Natural killer cell (primary cell): ENCODE data around the gene ANO10. TPM values are rescaled to one million over a fixed set of nuclear protein-coding genes. Genes with fewer than 3 reads are reported as not detected.
"Not testable (repeated sequence)": the region's sequence is repeated elsewhere in the genome, so short reads cannot be mapped to it uniquely, and the experiment has no call there.

Experiments used
- ATAC-seq, 3 donors: fragments of 150-1000 bp in 2 of 3; fragments of 200-7000 bp in 1 of 3; cut with Tn5 transposase; 1 replicate in 1 of 3; 2 replicates in 2 of 3; pipeline ENCODE4 v1.10.0; 2021; ENCODE audit warnings: mild to moderate bottlenecking in 2 of 3, moderate library complexity in 2 of 3
- DNase-seq, 2 donors: peaks; one replicate each; pipeline versions ENCODE4 v3.0.0 to v3.0.0-alpha.2; 2013 to 2021; ENCODE audit warnings: mixed read lengths in 1 of 2
- H3K27ac ChIP-seq: one replicate; pipeline ENCODE4 v1.5.1; 2013; ENCODE audit warnings: mild to moderate bottlenecking, low read length
- H3K27me3 ChIP-seq: one replicate; pipeline ENCODE4 v1.6.1; 2013; ENCODE audit warnings: low read length; ENCODE audit not compliant: control insufficient read depth, insufficient read depth
- H3K36me3 ChIP-seq: one replicate; pipeline ENCODE4 v1.6.1; 2013; ENCODE audit warnings: low read length; ENCODE audit not compliant: control insufficient read depth, insufficient read depth
- H3K4me1 ChIP-seq: one replicate; pipeline ENCODE4 v1.6.1; 2013; ENCODE audit warnings: low read length; ENCODE audit not compliant: control insufficient read depth, insufficient read depth
- H3K4me3 ChIP-seq: one replicate; pipeline ENCODE4 v1.5.1; 2013; ENCODE audit warnings: low read length
- H3K9me3 ChIP-seq: one replicate; pipeline ENCODE4 v1.6.1; 2013; ENCODE audit warnings: low read length; ENCODE audit not compliant: control insufficient read depth, insufficient read depth
- H3K27ac Mint-ChIP-seq, 2 donors: one replicate each; pipeline ENCODE4 v1.8.0; 2022; ENCODE audit warnings: mild to moderate bottlenecking in 2 of 2, mixed read lengths in 2 of 2, moderate library complexity in 1 of 2
- H3K27me3 Mint-ChIP-seq, 2 donors: one replicate each; pipeline ENCODE4 v1.8.0; 2022; ENCODE audit warnings: low read depth in 2 of 2, mixed read lengths in 2 of 2
- H3K36me3 Mint-ChIP-seq: one replicate; pipeline ENCODE4 v1.8.0; 2022; ENCODE audit warnings: mixed read lengths
- H3K4me1 Mint-ChIP-seq, 2 donors: one replicate each; pipeline ENCODE4 v1.8.0; 2022; ENCODE audit warnings: mixed read lengths in 2 of 2
- H3K4me3 Mint-ChIP-seq: one replicate; pipeline ENCODE4 v1.8.0; 2022; ENCODE audit warnings: mild to moderate bottlenecking, moderate library complexity, mixed read lengths
- H3K9me3 Mint-ChIP-seq, 2 donors: one replicate each; pipeline ENCODE4 v1.8.0; 2022; ENCODE audit warnings: mixed read lengths in 2 of 2
- CTCF ChIP-seq: fragments of 200-600 bp; IDR thresholded peaks from one replicate; pipeline ENCODE4 v1.8.0; 2022; ENCODE audit warnings: antibody characterized with exemption
- WGBS: methylation state at CpG from one replicate; pipeline ENCODE4 v1.1.7; 2013; ENCODE audit warnings: missing lambda C conversion rate; ENCODE audit not compliant: insufficient coverage; 5-methylcytosine and 5-hydroxymethylcytosine counted together
- intact Hi-C: fragments of 100-400 bp; cut with micrococcal nuclease; formaldehyde crosslinking; loops from one replicate; pipeline ENCODE4 v1.14.2; 2022
- total RNA-seq, 4 donors: library from RNA; stranded (reverse); fragments of 120-200 nt in 1 of 4; gene quantifications; one replicate each; pipeline versions ENCODE4 v1.2.3 to v1.2.4, GENCODE V29; 2013 to 2022

The ANO10 gene
- total RNA-seq, 3 donors from 2014 or later (not counting 1 experiment from before 2014, with no cell fraction given): 8.9 to 11.2 (median 10.9) TPM

GRCh38 chr3:43581343-43581742 lies 40.5 kb downstream of the ANO10 start:
- DNase-seq (no peak), ATAC-seq (no peak)
- Histone ChIP-seq H3K9me3 (peaks cover 2% of the 10 kb centered on the region), H3K27ac (no peak overlapping the region), H3K4me3 (no peak overlapping the region), H3K4me1 (no peaks in the 10 kb centered on the region), H3K36me3 (no peaks in the 10 kb centered on the region), H3K27me3 (no peaks in the 10 kb centered on the region)
- H3K36me3 Mint-ChIP-seq: no peaks in the 10 kb centered on the region
- H3K9me3 Mint-ChIP-seq: no peaks in the 10 kb centered on the region
- WGBS: no CpG with 5 or more reads among the region's 2 CpGs
- no peaks in the 10 kb centered on the region for H3K27me3 Mint-ChIP-seq
- no peak overlapping the region for H3K4me3 Mint-ChIP-seq
- no peak for TF ChIP-seq CTCF
- H3K4me1 Mint-ChIP-seq: no peaks in the 10 kb centered on the region
- intact Hi-C loops: no loop called here
- H3K27ac Mint-ChIP-seq: no peak overlapping the region

GRCh38 chr3:43580181-43580580 lies 41.6 kb downstream of the ANO10 start:
- H3K27ac ChIP-seq: no peak overlapping the region
- no peaks in the 10 kb centered on the region for H3K4me1 ChIP-seq
- WGBS: 94% methylated on average over 6 of the region's 6 CpGs
- no peak for TF ChIP-seq CTCF
- no peak overlapping the region for H3K4me3 Mint-ChIP-seq
- H3K4me3 ChIP-seq: no peak overlapping the region
- H3K9me3 ChIP-seq: peaks cover 2% of the 10 kb centered on the region
- H3K27me3 ChIP-seq: no peaks in the 10 kb centered on the region
- intact Hi-C loops: no loop called here
- no peaks in the 10 kb centered on the region for H3K4me1 Mint-ChIP-seq
- no peaks in the 10 kb centered on the region for H3K36me3 ChIP-seq
- H3K27ac Mint-ChIP-seq: no peak overlapping the region
- no peaks in the 10 kb centered on the region for H3K36me3 Mint-ChIP-seq
- DNase-seq: no peak
- ATAC-seq: no peak
- no peaks in the 10 kb centered on the region for H3K9me3 Mint-ChIP-seq
- no peaks in the 10 kb centered on the region for H3K27me3 Mint-ChIP-seq

- no CpG with 5 or more reads among the region's 2 CpGs for WGBS
- no peaks in the 10 kb centered on the region for H3K4me1 ChIP-seq
- H3K9me3 ChIP-seq: no peaks in the 10 kb centered on the region
- no peaks in the 10 kb centered on the region for H3K36me3 Mint-ChIP-seq
- H3K4me3 ChIP-seq: no peak overlapping the region
- no peaks in the 10 kb centered on the region for H3K9me3 Mint-ChIP-seq
- H3K4me3 Mint-ChIP-seq: no peak overlapping the region
- H3K27ac ChIP-seq: no peak overlapping the region
- no peaks in the 10 kb centered on the region for H3K27me3 ChIP-seq
- no peak overlapping the region for H3K27ac Mint-ChIP-seq
- H3K36me3 ChIP-seq: no peaks in the 10 kb centered on the region
- TF ChIP-seq CTCF: no peak
- H3K4me1 Mint-ChIP-seq: no peaks in the 10 kb centered on the region
- no peaks in the 10 kb centered on the region for H3K27me3 Mint-ChIP-seq
- no peak for ATAC-seq
- DNase-seq: no peak
- intact Hi-C loops: no loop called here
Observed at GRCh38 chr3:43573576-43573975, 48.2 kb downstream of the ANO10 start.

GRCh38 chr3:43565661-43566341 lies 56.0 kb downstream of the ANO10 start:
- H3K4me1 Mint-ChIP-seq, H3K4me3 ChIP-seq, H3K4me3 Mint-ChIP-seq, DNase-seq, H3K27ac ChIP-seq, H3K36me3 ChIP-seq, H3K9me3 Mint-ChIP-seq, ATAC-seq, H3K9me3 ChIP-seq, H3K4me1 ChIP-seq, H3K27me3 Mint-ChIP-seq, H3K36me3 Mint-ChIP-seq, H3K27me3 ChIP-seq, H3K27ac Mint-ChIP-seq, intact Hi-C loops: not testable (repeated sequence)
- 96% methylated on average over 13 of the region's 30 CpGs for WGBS
